ENCODE results near the gene UCN2. TPM values are rescaled to one million over a fixed set of nuclear protein-coding genes. Genes with fewer than 3 reads are reported as not detected.

Gene UCN2
- total RNA-seq, 1 donor from 2014 or later = not detected

DNA sequence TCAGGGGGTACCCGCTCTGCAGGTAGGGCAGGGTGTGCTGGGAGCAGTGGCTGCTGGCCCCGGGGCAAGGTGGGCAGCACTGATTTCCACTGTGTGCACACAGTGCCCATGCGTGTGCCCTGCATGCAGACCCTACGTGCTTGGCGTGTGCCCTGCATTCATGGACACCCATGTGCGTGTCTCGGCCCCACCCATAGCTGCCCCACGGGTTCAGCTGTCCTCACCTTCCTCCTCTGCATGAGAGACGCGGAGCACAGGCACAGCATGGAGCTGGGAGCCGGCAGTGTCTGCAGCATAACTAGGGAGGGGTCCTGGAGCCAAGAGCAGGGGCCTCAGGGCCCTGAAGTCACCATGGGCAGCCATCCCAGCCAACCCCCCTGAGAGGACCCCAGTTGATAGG lies 1.6 kb upstream of the UCN2 start:
- Histone ChIP-seq H3K27ac (ENCODE audit: low read depth, low read length) (no peak overlapping the region), H3K27me3 (ENCODE audit: control insufficient read depth in 3 of 3, insufficient read depth in 3 of 3, low read length in 3 of 3) (no peaks in the 10 kb centered on the region), H3K4me3 (ENCODE audit: low read length in 3 of 3) (no peak overlapping the region), H3K36me3 (ENCODE audit: control insufficient read depth in 3 of 3, insufficient read depth in 3 of 3, low read length in 3 of 3) (peaks cover 0 to 4% (median 3%) of the 10 kb centered on the region in 3 donors), H3K4me1 (ENCODE audit: control insufficient read depth in 3 of 3, insufficient read depth in 3 of 3, low read length in 3 of 3) (peaks cover 12 to 27% (median 18%) of the 10 kb centered on the region in 3 donors), H3K9ac (ENCODE audit: low read depth in 1 of 3, low read length in 3 of 3) (no peak overlapping the region), H3K9me3 (ENCODE audit: control insufficient read depth in 3 of 3, low read length in 3 of 3) (no peaks in the 10 kb centered on the region)

DNA sequence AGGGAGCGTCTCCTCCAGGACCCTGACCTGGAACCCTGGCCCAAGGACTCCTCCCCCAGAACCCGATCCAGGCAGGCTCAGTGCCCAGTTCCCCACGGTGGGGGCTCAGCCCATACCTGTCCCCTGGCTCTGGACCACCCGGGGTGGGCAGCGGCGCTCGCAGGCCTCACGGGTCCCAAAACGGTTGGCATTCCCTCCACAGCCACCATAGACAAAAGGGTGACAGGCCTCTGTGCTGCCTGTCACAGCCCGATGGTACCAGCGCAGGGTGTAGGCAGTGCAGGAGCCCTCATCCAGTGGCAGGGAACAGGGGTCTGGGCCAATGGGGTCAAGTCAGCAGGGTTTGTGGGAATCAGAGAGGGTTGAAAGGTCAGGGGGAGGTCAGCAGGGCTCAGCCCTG lies 1.1 kb upstream of the UCN2 start:
- no peak overlapping the region for H3K4me3 ChIP-seq (ENCODE audit: low read length in 3 of 3)
- no peaks in the 10 kb centered on the region for H3K9me3 ChIP-seq (ENCODE audit: control insufficient read depth in 3 of 3, low read length in 3 of 3)
- H3K27me3 ChIP-seq (ENCODE audit: control insufficient read depth in 3 of 3, insufficient read depth in 3 of 3, low read length in 3 of 3) = no peaks in the 10 kb centered on the region
- peaks cover 17 to 32% (median 24%) of the 10 kb centered on the region in 3 donors for H3K4me1 ChIP-seq (ENCODE audit: control insufficient read depth in 3 of 3, insufficient read depth in 3 of 3, low read length in 3 of 3)
- H3K9ac ChIP-seq (ENCODE audit: low read depth in 1 of 3, low read length in 3 of 3) = no peak overlapping the region
- H3K27ac ChIP-seq (ENCODE audit: low read depth, low read length) = no peak overlapping the region
- peaks cover 0 to 4% (median 3%) of the 10 kb centered on the region in 3 donors for H3K36me3 ChIP-seq (ENCODE audit: control insufficient read depth in 3 of 3, insufficient read depth in 3 of 3, low read length in 3 of 3)

DNA sequence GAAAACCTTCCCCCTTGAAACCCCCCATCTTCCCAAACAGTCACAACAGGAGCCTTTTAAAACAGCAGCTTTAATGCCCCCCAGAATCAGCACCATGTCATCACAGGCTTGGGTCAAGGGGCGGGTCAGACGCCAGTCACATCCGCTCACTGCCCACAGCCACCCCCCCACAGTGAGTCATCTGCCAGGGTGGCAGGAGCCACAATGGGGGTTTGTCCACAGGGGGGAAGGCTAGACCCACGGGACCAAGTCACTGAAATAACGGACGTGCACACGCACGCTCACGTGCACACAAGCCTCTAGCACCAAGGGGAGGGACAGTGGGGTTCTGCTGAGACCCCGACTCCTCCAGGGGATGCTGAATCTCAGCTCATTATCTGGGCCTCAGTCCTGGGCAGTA lies 441 bp upstream of the UCN2 start:
- peaks cover 23 to 38% (median 30%) of the 10 kb centered on the region in 3 donors for H3K4me1 ChIP-seq (ENCODE audit: control insufficient read depth in 3 of 3, insufficient read depth in 3 of 3, low read length in 3 of 3)
- no peak overlapping the region for H3K9ac ChIP-seq (ENCODE audit: low read depth in 1 of 3, low read length in 3 of 3)

GRCh38 chr3:48562367-48563095 lies 1.1 kb downstream of the UCN2 start:
- no peaks in the 10 kb centered on the region for H3K27me3 ChIP-seq (ENCODE audit: control insufficient read depth in 3 of 3, insufficient read depth in 3 of 3, low read length in 3 of 3)
- H3K9ac ChIP-seq (ENCODE audit: low read depth in 1 of 3, low read length in 3 of 3) = peak overlapping the region in 1 of 3 donors; percentile 16
- H3K9me3 ChIP-seq (ENCODE audit: control insufficient read depth in 3 of 3, low read length in 3 of 3) = no peaks in the 10 kb centered on the region
- H3K4me3 ChIP-seq (ENCODE audit: low read length in 3 of 3) = no peak overlapping the region
- no peak overlapping the region for H3K27ac ChIP-seq (ENCODE audit: low read depth, low read length)
- peaks cover 0 to 4% (median 3%) of the 10 kb centered on the region in 3 donors for H3K36me3 ChIP-seq (ENCODE audit: control insufficient read depth in 3 of 3, insufficient read depth in 3 of 3, low read length in 3 of 3)
- H3K4me1 ChIP-seq (ENCODE audit: control insufficient read depth in 3 of 3, insufficient read depth in 3 of 3, low read length in 3 of 3) = peaks cover 36 to 50% (median 43%) of the 10 kb centered on the region in 3 donors

More for the DNA sequence above, 441 bp upstream of the UCN2 start:
- Histone ChIP-seq H3K27ac (ENCODE audit: low read depth, low read length) (no peak overlapping the region), H3K9me3 (ENCODE audit: control insufficient read depth in 3 of 3, low read length in 3 of 3) (no peaks in the 10 kb centered on the region), H3K4me3 (ENCODE audit: low read length in 3 of 3) (no peak overlapping the region), H3K36me3 (ENCODE audit: control insufficient read depth in 3 of 3, insufficient read depth in 3 of 3, low read length in 3 of 3) (peaks cover 0 to 4% (median 3%) of the 10 kb centered on the region in 3 donors), H3K27me3 (ENCODE audit: control insufficient read depth in 3 of 3, insufficient read depth in 3 of 3, low read length in 3 of 3) (no peaks in the 10 kb centered on the region)

DNA sequence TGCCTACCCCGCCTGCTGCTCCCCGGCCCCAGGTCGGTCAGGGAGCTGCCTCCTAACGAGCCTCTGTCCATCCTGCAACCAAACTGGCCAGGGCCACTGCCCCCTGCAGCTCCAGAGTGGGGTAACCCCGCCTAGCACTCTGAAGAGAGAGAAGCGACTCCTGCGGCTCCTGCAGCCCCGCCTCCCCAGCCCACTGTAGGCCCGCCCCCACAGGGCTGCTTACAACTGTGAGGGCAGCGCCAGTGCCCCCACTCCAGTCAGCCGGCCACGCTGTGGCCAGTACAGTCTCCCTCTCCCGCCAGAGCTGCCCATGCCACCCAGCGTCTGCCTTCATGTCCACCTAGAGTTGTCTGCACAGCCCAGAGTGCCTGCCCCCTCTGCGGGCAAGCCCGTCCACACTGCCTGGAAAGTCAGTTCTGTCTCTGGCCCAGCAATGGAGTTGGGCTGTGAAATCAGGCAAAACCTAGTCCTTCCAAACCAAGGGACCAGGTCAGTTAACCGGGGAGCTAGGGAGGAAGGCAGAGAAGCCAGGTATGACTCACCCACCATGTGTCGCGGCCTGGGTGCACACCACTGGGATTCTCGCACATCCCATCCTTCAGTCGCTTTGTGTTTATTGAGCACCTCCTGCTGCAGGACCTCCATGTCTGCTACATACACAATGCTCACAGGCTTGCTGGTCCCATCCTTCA lies 2.4 kb downstream of the UCN2 start:
- Histone ChIP-seq H3K9ac (ENCODE audit: low read depth in 1 of 3, low read length in 3 of 3) (peak overlapping the region; percentile 66 to 83 (median 71)), H3K4me3 (ENCODE audit: low read length in 3 of 3) (peak overlapping the region; percentile 61 to 76 (median 71)), H3K4me1 (ENCODE audit: control insufficient read depth in 3 of 3, insufficient read depth in 3 of 3, low read length in 3 of 3) (peaks cover 45 to 59% (median 52%) of the 10 kb centered on the region in 3 donors), H3K36me3 (ENCODE audit: control insufficient read depth in 3 of 3, insufficient read depth in 3 of 3, low read length in 3 of 3) (peaks cover 0 to 3% (median 1%) of the 10 kb centered on the region in 3 donors), H3K9me3 (ENCODE audit: control insufficient read depth in 3 of 3, low read length in 3 of 3) (no peaks in the 10 kb centered on the region), H3K27ac (ENCODE audit: low read depth, low read length) (peak overlapping the region; percentile 84), H3K27me3 (ENCODE audit: control insufficient read depth in 3 of 3, insufficient read depth in 3 of 3, low read length in 3 of 3) (no peaks in the 10 kb centered on the region)

- Histone ChIP-seq H3K4me1 (ENCODE audit: control insufficient read depth in 3 of 3, insufficient read depth in 3 of 3, low read length in 3 of 3) (peaks cover 47 to 58% (median 55%) of the 10 kb centered on the region in 3 donors), H3K36me3 (ENCODE audit: control insufficient read depth in 3 of 3, insufficient read depth in 3 of 3, low read length in 3 of 3) (no peaks in the 10 kb centered on the region), H3K9ac (ENCODE audit: low read depth in 1 of 3, low read length in 3 of 3) (peak overlapping the region; percentile 66 to 83 (median 71)), H3K4me3 (ENCODE audit: low read length in 3 of 3) (peak overlapping the region; percentile 61 to 76 (median 71)), H3K27me3 (ENCODE audit: control insufficient read depth in 3 of 3, insufficient read depth in 3 of 3, low read length in 3 of 3) (no peaks in the 10 kb centered on the region), H3K27ac (ENCODE audit: low read depth, low read length) (peak overlapping the region; percentile 84), H3K9me3 (ENCODE audit: control insufficient read depth in 3 of 3, low read length in 3 of 3) (no peaks in the 10 kb centered on the region)
Measured at GRCh38 chr3:48560648-48561018, 2.9 kb downstream of the UCN2 start.

DNA sequence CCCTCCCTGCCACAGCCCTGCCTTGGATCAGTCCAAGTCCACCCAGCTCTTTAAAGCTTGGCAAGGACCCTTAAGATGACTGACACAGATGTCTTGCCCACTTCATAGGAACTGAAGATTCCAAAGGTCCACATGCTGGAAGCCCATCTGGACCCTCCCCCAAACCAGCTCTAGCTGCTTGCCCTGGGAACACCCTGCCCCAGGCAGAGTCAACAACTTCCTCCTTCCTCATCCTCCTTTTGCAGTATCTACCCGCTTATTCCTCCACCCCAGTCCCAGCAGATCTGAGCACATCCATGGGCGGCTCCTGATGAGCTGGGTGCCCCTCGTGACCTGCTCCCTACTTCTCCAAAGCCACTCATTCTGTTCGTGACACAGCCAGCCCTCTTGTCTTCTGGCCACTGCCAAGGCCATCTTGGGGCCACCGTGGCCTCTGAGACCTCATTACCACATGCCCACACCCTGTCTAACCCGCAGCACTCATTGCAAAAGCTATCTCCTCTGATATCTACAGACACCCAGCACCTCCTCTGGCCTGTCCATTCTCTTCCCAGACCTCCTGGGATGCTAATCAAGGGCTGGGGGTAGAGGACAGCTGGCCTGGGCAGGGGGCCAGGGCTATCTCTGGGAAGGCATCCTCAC lies 5.0 kb downstream of the UCN2 start:
- Histone ChIP-seq H3K4me3 (ENCODE audit: low read length in 3 of 3) (no peak overlapping the region), H3K27me3 (ENCODE audit: control insufficient read depth in 3 of 3, insufficient read depth in 3 of 3, low read length in 3 of 3) (no peaks in the 10 kb centered on the region), H3K27ac (ENCODE audit: low read depth, low read length) (peak overlapping the region; percentile 84), H3K36me3 (ENCODE audit: control insufficient read depth in 3 of 3, insufficient read depth in 3 of 3, low read length in 3 of 3) (no peaks in the 10 kb centered on the region), H3K9me3 (ENCODE audit: control insufficient read depth in 3 of 3, low read length in 3 of 3) (no peaks in the 10 kb centered on the region), H3K4me1 (ENCODE audit: control insufficient read depth in 3 of 3, insufficient read depth in 3 of 3, low read length in 3 of 3) (peaks cover 47 to 61% (median 55%) of the 10 kb centered on the region in 3 donors), H3K9ac (ENCODE audit: low read depth in 1 of 3, low read length in 3 of 3) (peak overlapping the region in 1 of 3 donors; percentile 83)

- peak within 1 kb of the TSS; percentile 47 to 74 (median 65) for H3K9ac ChIP-seq (ENCODE audit: low read depth in 1 of 3, low read length in 3 of 3)
- H3K4me3 ChIP-seq (ENCODE audit: low read length in 3 of 3) = peak within 1 kb of the TSS; percentile 76 to 85 (median 77)
- no peaks in the 10 kb centered on the region for H3K36me3 ChIP-seq (ENCODE audit: control insufficient read depth in 3 of 3, insufficient read depth in 3 of 3, low read length in 3 of 3)
- H3K27ac ChIP-seq (ENCODE audit: low read depth, low read length) = no peak within 1 kb of the TSS
- H3K27me3 ChIP-seq (ENCODE audit: control insufficient read depth in 3 of 3, insufficient read depth in 3 of 3, low read length in 3 of 3) = no peaks in the 10 kb centered on the region
- H3K9me3 ChIP-seq (ENCODE audit: control insufficient read depth in 3 of 3, low read length in 3 of 3) = no peaks in the 10 kb centered on the region
- peaks cover 47 to 58% (median 54%) of the 10 kb centered on the region in 3 donors for H3K4me1 ChIP-seq (ENCODE audit: control insufficient read depth in 3 of 3, insufficient read depth in 3 of 3, low read length in 3 of 3)
Measured at GRCh38 chr3:48556796-48557626, 6.6 kb downstream of the UCN2 start, which contains the start of gene PFKFB4. TSS of gene PFKFB4 (minus strand) at chr3:48556803. CDS start at chr3:48556777, 26 bp downstream.

All from skeletal muscle tissue (tissue), 4 donors.